Ovary (tissue), 9 donors: ENCODE results near the gene KDM4C. TPM values are rescaled to one million over a fixed set of nuclear protein-coding genes. Genes with fewer than 3 reads are reported as not detected.
"Not testable (repeated sequence)": the region's sequence is repeated elsewhere in the genome, so short reads cannot be mapped to it uniquely, and the experiment has no call there.

ENCODE experiments used
- DNase-seq, 5 donors: peaks; one replicate each; pipeline ENCODE4 v3.0.0-alpha.2; 2019 to 2020
- H3K27ac ChIP-seq, 2 donors: fragments of 200-600 bp; one replicate each; pipeline versions ENCODE4 v1.5.1 to v1.8.0; 2019 to 2022
- H3K27me3 ChIP-seq: fragments of 200-600 bp; one replicate; pipeline ENCODE4 v1.8.0; 2022
- H3K36me3 ChIP-seq: fragments of 200-600 bp; sonication (generic); one replicate; pipeline ENCODE4 v1.5.1; 2019
- H3K4me1 ChIP-seq: one replicate; pipeline ENCODE4 v1.8.1; 2013; ENCODE audit warnings: mild to moderate bottlenecking, moderate library complexity; ENCODE audit not compliant: insufficient read depth
- H3K4me3 ChIP-seq: fragments of 200-600 bp; sonication (generic); one replicate; pipeline ENCODE4 v1.5.1; 2017
- H3K9me3 ChIP-seq, 2 donors: fragments of 200-600 bp in 1 of 2; sonication (generic) in 1 of 2; one replicate each; pipeline versions ENCODE4 v1.5.1 to v1.8.1; 2013 to 2019; ENCODE audit warnings: mild to moderate bottlenecking in 1 of 2, moderate library complexity in 1 of 2
- CTCF ChIP-seq, 3 donors: fragments of 450-650 bp in 2 of 3; fragments of 200-600 bp in 1 of 3; IDR thresholded peaks; one replicate each; pipeline versions ENCODE4 v1.5.1 to v1.8.0; 2016 to 2022; ENCODE audit warnings: antibody characterized with exemption in 3 of 3, mild to moderate bottlenecking in 1 of 3
- EP300 ChIP-seq: sonication (generic); formaldehyde crosslinking; IDR thresholded peaks from one replicate; pipeline ENCODE4 v1.6.1; 2017; ENCODE audit warnings: antibody characterized with exemption
- POLR2A ChIP-seq: fragments of 450-650 bp; IDR thresholded peaks from one replicate; pipeline ENCODE4 v1.6.1; 2017; ENCODE audit warnings: antibody characterized with exemption, mild to moderate bottlenecking, moderate library complexity
- WGBS, 3 donors: extraction: QIAGEN DNeasy Blood & Tissue Kit in 1 of 3; methylation state at CpG; one replicate each; pipeline versions ENCODE4 v1.1.5 to v1.1.7; 2013 to 2017; 5-methylcytosine and 5-hydroxymethylcytosine counted together
- intact Hi-C, 4 donors: fragments of 100-400 bp; cut with DNase I; formaldehyde crosslinking; loops; one replicate each; pipeline versions ENCODE4 v1.11.0 to v1.15.1; 2022 to 2023
- polyA plus RNA-seq, 2 donors: library from polyadenylated mRNA; stranded (reverse); fragments of 200-250 nt in 1 of 2; fragments of 350-450 nt in 1 of 2; fragmentation: Illumina TruSeq in 1 of 2; extraction: RNeasy Lipid Tissue Mini Kit (QIAGEN cat#74804) in 1 of 2; gene quantifications; one replicate each; pipeline ENCODE4 v1.2.3, GENCODE V29; 2013 to 2014
- total RNA-seq, 7 donors: library from RNA; depleted of rRNA in 2 of 7; stranded (reverse); fragments of >200 nt in 2 of 7; fragmentation: NEBNext Ultra II Directional in 3 of 7; extraction: Animal tissue kit (Norgen Biotek cat#: 25700) in 3 of 7; gene quantifications; one replicate each; pipeline versions ENCODE4 v1.1.0 to v1.2.4, GENCODE V29; 2016 to 2023
- donor health status: DM: no; HTN: no; CAD: no; lungs with moderate emphysema.
- donor health status: DM: no; HTN: no; CAD: no.
- donor health status: Bipolar disorder and iron deficiency.
- donor health status: DM: yes; HTN: yes; CAD: no.
- donor health status: DM: no; HTN: no; CAD: no.
- donor health status: DM: yes; HTN: yes; CAD: no.

The KDM4C gene
- total and polyA plus RNA-seq, 9 donors: 9.5 to 35.6 (median 26.7) TPM

- TF ChIP-seq POLR2A: no peak
- no peak for TF ChIP-seq EP300
- TF ChIP-seq CTCF (IDR thresholded peaks at IDR 0.05): no peak
- intact Hi-C loops: no loop called here
- WGBS, 3 donors: 91 to 94% (median 93%) methylated on average over 8 of the region's 8 CpGs
- Histone ChIP-seq H3K36me3 (no peaks in the 10 kb centered on the region), H3K4me3 (no peak overlapping the region), H3K9me3 (no peaks in the 10 kb centered on the region), H3K27ac (no peak overlapping the region), H3K27me3 (no peaks in the 10 kb centered on the region), H3K4me1 (no peaks in the 10 kb centered on the region)
- no peak for DNase-seq
Measured at GRCh38 chr9:7011395-7012067, 253.8 kb downstream of the KDM4C start.

GRCh38 chr9:7027996-7028395 lies 270.2 kb downstream of the KDM4C start:
- Histone ChIP-seq H3K27me3 (no peaks in the 10 kb centered on the region), H3K4me3 (no peak overlapping the region), H3K4me1 (no peaks in the 10 kb centered on the region), H3K36me3 (no peaks in the 10 kb centered on the region), H3K9me3 (no peaks in the 10 kb centered on the region), H3K27ac (no peak overlapping the region)
- intact Hi-C loops: loop anchor here in 1 of 4 donors (10.0 kb wide), 1 partner anchor 57 kb away; no protein-coding TSS in a partner anchor
- TF ChIP-seq POLR2A (no peak), CTCF (IDR thresholded peaks at IDR 0.05) (no peak), EP300 (no peak)
- DNase-seq: no peak
- WGBS, 3 donors: 96 to 98% (median 98%) methylated on average over 4 of the region's 4 CpGs

- H3K27me3 ChIP-seq: no peaks in the 10 kb centered on the region
- no peak overlapping the region for H3K4me3 ChIP-seq
- 91 to 95% (median 95%) methylated on average over 10 of the region's 10 CpGs for WGBS, 3 donors
- H3K4me1 ChIP-seq: no peaks in the 10 kb centered on the region
- H3K27ac ChIP-seq: no peak overlapping the region
- DNase-seq: no peak
- no peaks in the 10 kb centered on the region for H3K9me3 ChIP-seq
- TF ChIP-seq CTCF (IDR thresholded peaks at IDR 0.05) (no peak), EP300 (no peak), POLR2A (no peak)
- intact Hi-C loops: loop anchor here in 1 of 4 donors (10.0 kb wide), 1 partner anchor 56 kb away; no protein-coding TSS in a partner anchor
- H3K36me3 ChIP-seq: no peaks in the 10 kb centered on the region
Measured at GRCh38 chr9:7028591-7028990, 270.8 kb downstream of the KDM4C start.

GRCh38 chr9:7030943-7031342 lies 273.2 kb downstream of the KDM4C start:
- H3K27me3 ChIP-seq, H3K9me3 ChIP-seq, H3K27ac ChIP-seq, H3K36me3 ChIP-seq, H3K4me1 ChIP-seq, H3K4me3 ChIP-seq, DNase-seq, intact Hi-C loops: not testable (repeated sequence)
